GM12872 (cell line): Measurements from ENCODE around the gene GPR176.

Experiments used
- TF ChIP-seq, protein P1 (sequence below): IDR thresholded peaks from 3 replicates; pipeline ENCODE4 v1.5.1; 2011; ENCODE audit warnings: low read depth, mild to moderate bottlenecking, low read length, moderate library complexity; ENCODE audit not compliant: insufficient read depth

The GPR176 gene

DNA sequence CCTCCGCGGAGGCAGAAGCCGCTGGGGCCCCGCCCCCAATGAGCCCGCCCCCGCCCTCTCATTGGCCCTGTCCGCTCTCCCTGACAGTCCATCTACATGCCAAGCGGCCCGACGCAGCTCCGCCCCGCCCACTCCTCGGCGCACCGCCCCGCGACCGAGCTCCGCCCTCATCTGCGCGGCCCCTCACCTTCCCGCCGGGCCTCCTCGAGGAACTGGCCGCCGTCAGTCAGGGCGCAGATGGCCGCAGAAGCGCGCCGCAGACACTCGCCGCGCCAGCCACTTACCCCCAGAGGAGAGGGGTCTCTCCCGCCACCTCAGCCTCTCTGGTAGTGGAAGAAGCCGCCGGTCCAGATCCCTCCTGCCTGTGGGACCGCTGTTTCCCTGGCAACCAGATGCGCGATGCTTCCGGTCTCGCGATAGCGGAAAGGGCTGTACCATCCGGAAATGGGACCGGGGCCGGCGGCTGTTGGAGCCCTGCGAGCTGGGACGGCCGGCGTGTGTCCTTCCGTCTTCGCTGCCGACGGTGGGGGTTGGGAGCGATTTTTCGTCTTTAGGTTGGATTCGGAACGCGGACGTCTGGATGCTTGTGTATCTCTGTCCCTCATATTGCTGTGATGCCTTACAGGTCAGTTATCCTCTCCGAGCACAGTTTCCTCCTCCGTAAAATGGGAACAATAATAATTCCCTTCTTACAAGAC lies 137.5 kb downstream of the GPR176 start, which contains the start of gene FSIP1:
Gene FSIP1, minus strand, starts transcription at position 401 of the 698 bp plus-strand sequence. CDS start 6,317 bp downstream, outside the sequence.
- TF ChIP-seq, protein P1, sequence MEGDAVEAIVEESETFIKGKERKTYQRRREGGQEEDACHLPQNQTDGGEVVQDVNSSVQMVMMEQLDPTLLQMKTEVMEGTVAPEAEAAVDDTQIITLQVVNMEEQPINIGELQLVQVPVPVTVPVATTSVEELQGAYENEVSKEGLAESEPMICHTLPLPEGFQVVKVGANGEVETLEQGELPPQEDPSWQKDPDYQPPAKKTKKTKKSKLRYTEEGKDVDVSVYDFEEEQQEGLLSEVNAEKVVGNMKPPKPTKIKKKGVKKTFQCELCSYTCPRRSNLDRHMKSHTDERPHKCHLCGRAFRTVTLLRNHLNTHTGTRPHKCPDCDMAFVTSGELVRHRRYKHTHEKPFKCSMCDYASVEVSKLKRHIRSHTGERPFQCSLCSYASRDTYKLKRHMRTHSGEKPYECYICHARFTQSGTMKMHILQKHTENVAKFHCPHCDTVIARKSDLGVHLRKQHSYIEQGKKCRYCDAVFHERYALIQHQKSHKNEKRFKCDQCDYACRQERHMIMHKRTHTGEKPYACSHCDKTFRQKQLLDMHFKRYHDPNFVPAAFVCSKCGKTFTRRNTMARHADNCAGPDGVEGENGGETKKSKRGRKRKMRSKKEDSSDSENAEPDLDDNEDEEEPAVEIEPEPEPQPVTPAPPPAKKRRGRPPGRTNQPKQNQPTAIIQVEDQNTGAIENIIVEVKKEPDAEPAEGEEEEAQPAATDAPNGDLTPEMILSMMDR, result no peak

DNA sequence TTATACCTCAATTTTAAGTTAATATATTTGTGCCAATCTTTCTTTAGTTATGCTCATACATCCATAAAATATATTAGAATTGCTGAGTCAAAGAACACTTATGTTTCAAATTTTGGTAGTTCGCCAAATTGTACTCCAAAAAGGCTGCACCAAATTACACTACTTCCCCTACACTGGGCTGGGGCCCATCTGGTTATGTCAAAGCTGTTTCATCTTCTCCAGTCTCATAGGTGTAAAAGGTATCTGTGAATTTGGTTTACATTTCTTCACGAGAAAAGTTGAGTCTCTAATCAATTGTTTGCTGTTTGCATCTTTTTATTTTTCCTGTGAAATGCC lies 138.1 kb downstream of the GPR176 start:
- TF ChIP-seq, protein P1, result no peak

DNA sequence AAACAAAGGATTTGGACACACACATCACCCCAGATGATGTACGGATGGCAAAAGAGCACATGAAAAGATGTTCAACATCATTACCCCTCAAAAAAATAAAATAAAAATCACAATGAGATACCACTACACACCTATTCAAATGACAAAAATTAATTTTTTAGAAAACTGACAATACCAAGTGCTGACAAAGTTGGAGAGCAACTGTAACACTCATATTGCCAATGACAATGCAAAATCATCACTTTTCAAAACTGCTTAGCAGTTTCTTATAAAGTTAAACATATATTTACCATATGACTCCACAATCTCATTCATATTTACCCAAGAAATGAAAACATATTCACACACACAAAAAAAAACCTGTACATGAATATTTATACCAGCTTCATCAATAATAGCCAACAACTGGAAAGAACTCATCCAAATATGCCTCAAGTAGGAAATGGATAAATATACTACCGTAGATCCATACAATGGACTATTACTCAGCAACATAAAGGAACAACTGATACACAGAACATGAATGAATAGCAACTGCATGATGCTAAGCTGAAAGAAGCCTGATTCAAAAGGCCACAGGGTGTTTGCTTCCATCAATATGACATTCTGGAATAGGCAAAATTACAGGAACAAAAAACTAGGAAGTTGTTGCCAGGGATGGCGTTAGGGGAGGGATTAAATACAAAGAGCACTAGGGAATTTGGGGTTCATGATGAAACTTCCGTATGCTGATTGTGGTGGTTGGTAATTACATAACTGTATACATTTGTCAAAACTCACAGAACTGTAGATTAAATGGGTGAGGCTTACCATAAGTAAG lies 138.7 kb downstream of the GPR176 start:
- TF ChIP-seq, protein P1, result no peak

DNA sequence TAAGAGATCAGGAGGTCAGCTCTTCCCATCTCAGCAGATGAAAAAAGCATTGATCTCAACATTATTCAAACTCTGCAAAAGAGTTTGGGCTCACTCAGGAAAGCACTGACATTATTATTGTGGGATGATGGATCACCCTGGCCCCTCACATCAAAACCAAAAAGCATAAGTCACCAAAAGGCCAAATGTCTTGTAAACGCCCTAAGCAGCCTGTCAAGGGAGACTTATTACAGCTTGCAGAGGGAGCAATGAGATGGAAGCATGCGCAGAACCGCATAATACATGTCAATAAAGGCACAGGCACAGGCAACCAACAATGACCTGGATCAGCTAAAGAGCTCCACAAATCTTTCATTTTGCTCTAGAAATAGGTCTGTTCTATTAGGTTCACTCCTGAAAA lies 142.0 kb downstream of the GPR176 start:
- TF ChIP-seq, protein P1, result no peak

DNA sequence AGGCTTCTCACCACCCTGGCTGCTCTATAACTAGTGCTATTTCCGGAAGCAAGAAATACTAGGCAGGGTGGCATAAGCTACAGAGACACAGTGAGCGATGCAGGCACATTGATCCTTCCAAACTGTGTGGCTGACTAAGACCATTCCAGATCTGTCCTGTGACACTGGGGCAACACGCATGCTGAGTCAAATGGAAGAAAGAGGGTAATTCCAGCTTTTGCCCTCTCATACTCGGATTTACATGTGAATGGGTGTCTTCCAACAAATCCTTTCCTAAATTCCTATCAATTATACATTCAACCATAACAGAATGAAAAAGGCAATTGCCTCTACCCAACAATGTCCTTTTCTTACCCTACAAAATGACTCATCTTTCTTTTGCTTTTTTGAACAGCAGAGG lies 142.6 kb downstream of the GPR176 start:
- TF ChIP-seq, protein P1, result no peak

DNA sequence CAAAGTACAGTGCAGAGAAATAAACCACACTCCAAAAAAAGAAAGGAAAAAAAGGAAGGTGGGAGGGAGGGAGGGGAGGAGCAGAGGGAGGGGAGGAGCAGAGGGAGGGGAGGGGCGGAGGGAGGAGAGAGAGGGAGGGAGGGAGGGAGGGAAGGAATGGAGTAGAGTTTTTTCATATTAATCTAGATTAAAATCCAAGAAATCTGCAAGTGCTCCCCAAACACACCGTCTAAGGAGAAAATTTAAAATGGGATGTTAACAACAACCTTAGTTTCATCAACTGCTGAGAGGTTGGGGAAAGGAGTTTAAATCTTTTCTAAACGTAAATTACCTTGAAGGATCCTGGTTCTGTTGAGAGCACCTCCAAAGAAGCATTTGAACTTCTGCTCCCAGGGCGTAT lies 144.0 kb downstream of the GPR176 start:
- TF ChIP-seq, protein P1, result no peak

DNA sequence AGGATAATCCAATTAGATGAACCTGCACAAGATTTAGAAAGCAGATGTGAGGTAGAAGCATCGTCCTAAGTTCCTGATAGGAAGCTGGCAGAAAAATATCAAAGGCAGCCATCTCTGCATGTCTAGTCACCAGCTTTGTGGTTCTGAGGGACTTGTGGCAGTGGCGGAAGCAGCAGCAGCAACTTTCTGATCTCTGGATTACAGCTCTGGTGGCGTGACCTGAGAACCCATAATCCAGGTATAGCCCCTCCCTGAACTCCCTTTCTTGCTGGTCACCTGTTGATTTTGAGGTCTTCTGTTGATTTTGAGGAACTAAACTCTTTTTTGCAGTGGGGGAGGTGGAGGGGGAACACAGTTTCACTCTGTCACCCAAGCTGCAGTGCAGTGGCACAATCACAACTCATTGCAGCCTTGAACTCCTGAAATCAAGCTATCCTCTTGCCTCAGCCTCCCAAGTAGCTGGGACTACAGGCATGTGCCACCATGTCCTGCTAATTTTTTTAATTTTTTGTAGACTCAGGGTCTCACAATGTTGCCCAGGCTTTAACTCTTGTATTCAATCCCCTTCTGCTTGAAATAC lies 145.3 kb downstream of the GPR176 start:
- TF ChIP-seq, protein P1, result no peak
